Activated CD4-positive, alpha-beta T cell treated with anti-CD3 and anti-CD28 coated beads, Interleukin-2, amount 10 ng/mL, durations not matched to agents 7 days and 5 days (primary cell): ENCODE measurements around the gene LOX. TPM values are rescaled to one million over a fixed set of nuclear protein-coding genes. Genes with fewer than 3 reads are reported as not detected.

ENCODE experiments used
- CTCF ChIA-PET: fragments of 350-600 bp; sonication (Branson Sonifier 250); formaldehyde crosslinking; loops from one replicate; lab custom pipeline; 2021; ENCODE audit warnings: antibody characterized with exemption; lab: Charles Lee
- POLR2A ChIA-PET: fragments of 350-600 bp; sonication (Branson Sonifier 250); formaldehyde crosslinking; loops from one replicate; lab custom pipeline; 2021; ENCODE audit warnings: antibody characterized with exemption; lab: Charles Lee
- DNase-seq: peaks from one replicate; pipeline ENCODE4 v3.0.0-alpha.2; 2020
- H3K27ac Mint-ChIP-seq: one replicate; pipeline ENCODE4 v1.8.0; 2021; ENCODE audit warnings: mild to moderate bottlenecking, moderate library complexity, mixed read lengths
- H3K27me3 Mint-ChIP-seq: one replicate; pipeline ENCODE4 v1.8.0; 2021; ENCODE audit warnings: mixed read lengths
- H3K36me3 Mint-ChIP-seq: one replicate; pipeline ENCODE4 v1.8.0; 2021; ENCODE audit warnings: low read depth, mixed read lengths
- H3K4me1 Mint-ChIP-seq: one replicate; pipeline ENCODE4 v1.8.0; 2021; ENCODE audit warnings: mixed read lengths
- H3K4me3 Mint-ChIP-seq: one replicate; pipeline ENCODE4 v1.8.0; 2021; ENCODE audit warnings: mild to moderate bottlenecking, moderate library complexity, mixed read lengths
- H3K9me3 Mint-ChIP-seq: one replicate; pipeline ENCODE4 v1.8.0; 2021; ENCODE audit warnings: mixed read lengths
- total RNA-seq, 2 experiments: library from RNA; stranded (reverse); gene quantifications; one replicate each; pipeline ENCODE4 v1.2.3, GENCODE V29; 2021

LOX gene, protein sequence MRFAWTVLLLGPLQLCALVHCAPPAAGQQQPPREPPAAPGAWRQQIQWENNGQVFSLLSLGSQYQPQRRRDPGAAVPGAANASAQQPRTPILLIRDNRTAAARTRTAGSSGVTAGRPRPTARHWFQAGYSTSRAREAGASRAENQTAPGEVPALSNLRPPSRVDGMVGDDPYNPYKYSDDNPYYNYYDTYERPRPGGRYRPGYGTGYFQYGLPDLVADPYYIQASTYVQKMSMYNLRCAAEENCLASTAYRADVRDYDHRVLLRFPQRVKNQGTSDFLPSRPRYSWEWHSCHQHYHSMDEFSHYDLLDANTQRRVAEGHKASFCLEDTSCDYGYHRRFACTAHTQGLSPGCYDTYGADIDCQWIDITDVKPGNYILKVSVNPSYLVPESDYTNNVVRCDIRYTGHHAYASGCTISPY
- under 1 TPM; 0.04 to 0.10 TPM for total RNA-seq

DNA sequence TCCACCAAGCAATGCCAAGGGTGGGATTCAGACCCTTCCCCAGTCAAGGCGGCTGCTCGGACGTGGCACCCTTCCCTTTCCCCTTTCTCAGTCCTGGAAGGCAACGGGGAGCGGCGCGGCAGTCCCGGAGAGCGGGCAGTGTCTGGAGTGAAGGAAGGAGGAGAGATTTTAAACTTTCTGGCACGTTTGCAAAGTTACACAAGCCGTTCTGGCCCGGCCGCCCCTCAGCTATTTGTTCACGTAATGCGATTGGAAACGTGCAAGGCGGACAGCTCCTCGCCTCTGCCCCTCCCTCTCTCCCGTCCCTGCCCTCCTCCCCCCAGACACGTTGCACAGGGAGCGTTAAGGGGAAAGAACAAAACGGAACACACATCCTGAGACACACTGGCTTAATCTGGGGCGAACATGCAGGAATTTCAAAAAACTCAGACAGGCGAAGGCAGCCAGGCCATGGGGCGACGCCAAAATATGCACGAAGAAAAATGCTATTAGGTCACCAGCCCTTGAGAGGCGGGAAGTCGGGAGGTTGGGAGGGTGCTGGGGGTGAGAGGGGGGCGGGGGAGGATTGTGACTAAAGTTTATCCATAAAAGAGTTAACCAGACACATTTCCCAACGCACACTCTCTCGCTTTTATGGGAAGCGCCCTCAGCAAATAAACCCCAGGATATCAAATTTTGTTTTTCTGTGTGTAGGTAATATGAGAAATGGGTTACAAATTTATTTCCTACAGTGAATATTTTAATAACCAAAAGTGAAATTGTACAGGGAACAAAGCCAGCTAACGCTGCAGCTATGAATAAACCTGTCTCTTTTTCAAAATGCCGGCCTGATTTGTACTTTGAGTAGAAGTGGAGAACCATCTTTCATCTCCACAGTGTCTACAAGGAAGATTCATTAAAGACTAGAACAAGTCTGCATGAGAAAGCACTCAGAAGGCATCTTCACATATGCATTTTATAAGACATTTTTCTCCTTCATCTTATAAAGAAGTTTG, at the start of gene LOX:
Gene LOX (minus strand): TSS at position 144 of the 995 bp plus-strand sequence. CDS start 274 bp downstream, outside the sequence.
- peaks cover 73% of the 10 kb centered on the region for H3K27me3 Mint-ChIP-seq
- POLR2A ChIA-PET, result interaction anchor here (0.6 kb wide), 1 partner anchor 147 kb away, joined by 3 read pairs; no protein-coding TSS in a partner anchor
- H3K4me3 Mint-ChIP-seq, result peak within 1 kb of the TSS; percentile 52
- CTCF ChIA-PET, result no interaction called here
- H3K27ac Mint-ChIP-seq, result no peak within 1 kb of the TSS
- no peaks in the 10 kb centered on the region for H3K9me3 Mint-ChIP-seq
- H3K36me3 Mint-ChIP-seq, result no peaks in the 10 kb centered on the region
- no peak for DNase-seq
- peaks cover 16% of the 10 kb centered on the region for H3K4me1 Mint-ChIP-seq

DNA sequence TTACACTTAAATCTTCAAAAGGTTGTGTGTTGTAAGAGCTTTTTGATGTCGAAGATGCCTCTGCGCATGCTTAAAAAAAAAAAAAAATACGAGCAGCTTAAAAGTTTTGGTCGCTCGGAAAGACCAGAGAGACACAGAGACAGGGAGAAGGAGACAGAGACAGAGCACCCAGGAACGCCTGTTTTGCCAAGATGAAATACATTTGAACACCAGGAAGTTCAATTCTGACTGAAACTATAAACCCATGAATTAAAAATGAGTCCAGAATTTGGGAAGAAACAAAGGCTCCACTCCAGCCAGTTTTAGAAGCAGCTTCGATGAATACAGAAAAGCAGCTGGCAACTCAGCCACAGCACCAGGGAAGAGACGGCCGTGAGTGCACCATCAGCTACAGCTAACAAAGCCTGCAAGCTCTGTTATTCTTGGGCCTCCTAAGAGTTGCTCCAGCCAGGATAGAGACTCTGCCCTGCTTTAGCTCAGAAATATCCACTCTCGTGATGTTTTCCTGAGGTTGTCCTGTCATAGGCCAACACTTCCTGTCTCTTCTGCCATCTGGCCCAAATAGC, 48.8 kb upstream of the LOX start:
- POLR2A ChIA-PET, result no interaction called here
- no peaks in the 10 kb centered on the region for H3K4me1 Mint-ChIP-seq
- H3K4me3 Mint-ChIP-seq, result no peak overlapping the region
- no peaks in the 10 kb centered on the region for H3K27me3 Mint-ChIP-seq
- no peaks in the 10 kb centered on the region for H3K9me3 Mint-ChIP-seq
- no peak for DNase-seq
- no peaks in the 10 kb centered on the region for H3K36me3 Mint-ChIP-seq
- no peak overlapping the region for H3K27ac Mint-ChIP-seq
- CTCF ChIA-PET, result no interaction called here

DNA sequence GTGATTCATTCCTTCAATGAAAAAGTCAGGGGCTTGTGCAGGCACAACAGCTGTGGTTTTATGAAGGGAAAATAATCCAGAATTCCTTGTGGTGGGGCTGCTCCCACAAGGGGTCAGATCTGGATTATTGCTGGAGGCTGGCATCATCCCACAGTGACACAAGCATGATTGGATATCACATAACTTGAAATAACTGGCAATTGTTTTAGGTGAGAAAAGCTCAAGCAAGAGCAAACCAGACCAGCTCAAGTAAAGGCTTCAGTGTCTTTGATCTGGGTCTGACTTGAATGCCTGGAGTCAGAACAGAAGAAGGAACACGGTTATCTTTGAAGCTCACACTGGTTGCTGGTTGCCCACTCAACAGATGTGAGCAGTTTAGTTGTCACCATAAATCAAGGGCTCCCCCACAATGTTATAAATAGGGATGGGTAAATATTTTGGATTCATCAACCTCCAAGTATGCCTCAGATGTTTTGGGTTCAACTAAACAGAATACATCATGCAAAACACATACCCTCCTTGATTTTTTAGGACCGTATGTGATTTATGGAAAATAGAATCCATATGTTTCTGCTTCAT, 48.2 kb upstream of the LOX start:
- CTCF ChIA-PET, result no interaction called here
- Mint-ChIP-seq H3K27me3 (no peaks in the 10 kb centered on the region), H3K4me1 (no peaks in the 10 kb centered on the region), H3K36me3 (no peaks in the 10 kb centered on the region), H3K4me3 (no peak overlapping the region), H3K27ac (no peak overlapping the region), H3K9me3 (no peaks in the 10 kb centered on the region)
- POLR2A ChIA-PET, result no interaction called here
- no peak for DNase-seq

DNA sequence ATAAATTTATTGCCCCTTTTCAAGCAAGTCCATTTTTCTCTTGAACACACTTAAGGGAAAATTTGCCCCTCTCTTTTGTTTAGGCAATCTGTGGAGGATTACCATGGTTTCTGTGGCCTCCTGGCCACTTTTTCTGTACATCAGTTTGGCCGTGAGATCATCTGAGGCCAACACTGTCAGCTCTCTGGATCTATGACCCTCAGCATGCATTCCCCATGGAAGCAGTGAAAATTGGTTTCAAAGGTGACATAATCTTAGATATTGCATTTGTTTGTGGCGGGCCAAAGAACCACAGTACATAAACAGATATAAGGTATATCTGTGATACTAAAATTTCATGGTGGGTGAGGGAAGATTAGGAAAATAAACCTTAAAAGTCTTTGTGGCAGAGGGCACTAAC, 46.7 kb upstream of the LOX start:
- Mint-ChIP-seq H3K27me3 (no peaks in the 10 kb centered on the region), H3K4me3 (no peak overlapping the region), H3K4me1 (no peaks in the 10 kb centered on the region), H3K36me3 (no peaks in the 10 kb centered on the region), H3K27ac (no peak overlapping the region), H3K9me3 (no peaks in the 10 kb centered on the region)
- no peak for DNase-seq
- ChIA-PET POLR2A (no interaction called here), CTCF (no interaction called here)

DNA sequence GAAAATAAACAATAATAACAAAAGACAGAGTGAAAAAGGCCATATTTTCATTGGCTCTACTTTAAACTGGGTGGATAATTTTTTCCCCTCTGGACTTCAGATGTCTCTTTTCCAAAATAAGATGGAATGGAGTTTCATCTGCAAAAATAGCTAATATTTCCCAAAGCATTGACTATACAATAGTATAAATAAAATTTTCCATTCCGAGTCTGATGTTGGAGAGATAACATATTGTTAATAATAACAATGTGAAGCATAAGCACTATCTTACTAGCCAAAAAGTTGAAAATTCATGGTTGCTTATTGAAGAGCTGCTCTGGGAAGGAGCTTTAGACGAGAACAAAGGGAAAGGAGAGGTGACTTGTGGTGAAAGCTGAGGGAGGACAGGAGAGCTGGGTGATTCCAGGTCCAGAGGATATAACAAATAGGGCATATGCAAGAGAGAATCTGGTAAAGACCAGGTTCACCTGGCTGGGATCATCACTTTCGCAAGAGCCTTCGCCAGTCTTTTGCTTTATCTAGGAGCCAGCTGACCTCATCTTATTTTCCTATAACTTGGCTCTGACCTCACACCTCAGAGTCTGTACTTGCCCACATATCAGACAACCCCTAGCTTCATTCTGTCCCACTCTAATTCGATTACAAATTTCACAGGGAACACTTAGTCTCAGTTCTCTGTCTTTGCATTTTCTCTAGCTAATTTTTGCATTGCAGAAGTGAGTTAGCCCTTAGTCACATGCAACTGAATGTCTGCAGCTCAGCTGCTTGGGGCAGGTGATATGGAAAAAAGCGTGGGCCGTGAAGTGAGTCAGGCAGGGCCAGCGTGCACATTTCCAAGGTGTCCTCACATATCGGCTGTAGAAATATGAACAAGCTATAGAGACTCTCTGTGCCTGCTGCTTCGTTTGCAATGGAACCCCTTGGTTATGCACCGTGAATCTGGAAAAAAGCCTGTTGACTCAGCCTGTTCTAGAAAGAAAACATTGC, 43.7 kb upstream of the LOX start:
- Mint-ChIP-seq H3K9me3 (no peaks in the 10 kb centered on the region), H3K36me3 (no peaks in the 10 kb centered on the region), H3K27ac (no peak overlapping the region), H3K4me1 (no peaks in the 10 kb centered on the region), H3K27me3 (no peaks in the 10 kb centered on the region), H3K4me3 (no peak overlapping the region)
- ChIA-PET CTCF (interaction anchor here (1.0 kb wide), 1 partner anchor 26 kb away, joined by 3 read pairs; no protein-coding TSS in a partner anchor), POLR2A (no interaction called here)
- DNase-seq, result no peak

DNA sequence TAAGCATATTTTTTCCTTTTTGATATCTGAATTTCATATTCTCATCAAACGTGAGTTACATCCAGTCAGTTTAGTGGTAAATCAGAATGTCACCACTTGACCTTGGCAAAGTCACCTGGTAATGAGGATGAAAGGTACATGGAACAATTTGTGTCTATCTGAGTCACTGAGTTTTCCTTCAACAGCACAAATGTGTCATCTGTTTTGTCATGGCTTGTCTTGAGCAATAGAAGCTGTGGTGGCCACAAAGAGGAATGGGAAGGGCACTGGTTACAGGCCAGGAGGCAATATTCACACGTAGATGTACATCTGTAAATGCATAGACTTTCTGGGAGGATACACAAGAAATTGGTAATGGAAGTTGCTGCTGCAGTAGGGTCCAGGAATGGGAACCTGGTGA, 42.9 kb upstream of the LOX start:
- Mint-ChIP-seq H3K27ac (no peak overlapping the region), H3K4me1 (no peaks in the 10 kb centered on the region), H3K27me3 (no peaks in the 10 kb centered on the region), H3K36me3 (no peaks in the 10 kb centered on the region), H3K9me3 (no peaks in the 10 kb centered on the region), H3K4me3 (no peak overlapping the region)
- CTCF ChIA-PET, result interaction anchor here (1.0 kb wide), 1 partner anchor 26 kb away, joined by 3 read pairs; no protein-coding TSS in a partner anchor
- POLR2A ChIA-PET, result no interaction called here
- no peak for DNase-seq

DNA sequence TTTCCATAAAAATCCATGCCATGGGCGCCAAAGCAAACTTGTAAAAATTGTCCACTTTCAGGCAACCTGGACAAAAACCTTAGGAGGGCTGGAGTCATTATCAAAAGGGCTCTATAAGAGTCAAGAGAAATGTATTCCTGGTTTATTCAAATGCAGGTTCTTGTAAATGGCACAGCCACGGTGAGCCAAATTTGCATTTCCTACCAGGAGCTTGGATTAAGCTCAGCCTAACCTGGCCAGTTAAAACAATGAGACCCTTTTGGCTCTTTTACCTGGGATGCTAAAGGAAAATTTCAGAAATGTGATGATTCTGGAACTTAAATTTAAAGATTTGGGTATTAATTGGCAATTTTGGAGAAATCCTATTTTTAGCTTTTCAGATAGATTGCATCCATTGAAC, 42.4 kb upstream of the LOX start:
- ChIA-PET POLR2A (no interaction called here), CTCF (no interaction called here)
- Mint-ChIP-seq H3K27ac (no peak overlapping the region), H3K4me1 (no peaks in the 10 kb centered on the region), H3K9me3 (no peaks in the 10 kb centered on the region), H3K27me3 (no peaks in the 10 kb centered on the region), H3K36me3 (no peaks in the 10 kb centered on the region), H3K4me3 (no peak overlapping the region)
- DNase-seq, result no peak

DNA sequence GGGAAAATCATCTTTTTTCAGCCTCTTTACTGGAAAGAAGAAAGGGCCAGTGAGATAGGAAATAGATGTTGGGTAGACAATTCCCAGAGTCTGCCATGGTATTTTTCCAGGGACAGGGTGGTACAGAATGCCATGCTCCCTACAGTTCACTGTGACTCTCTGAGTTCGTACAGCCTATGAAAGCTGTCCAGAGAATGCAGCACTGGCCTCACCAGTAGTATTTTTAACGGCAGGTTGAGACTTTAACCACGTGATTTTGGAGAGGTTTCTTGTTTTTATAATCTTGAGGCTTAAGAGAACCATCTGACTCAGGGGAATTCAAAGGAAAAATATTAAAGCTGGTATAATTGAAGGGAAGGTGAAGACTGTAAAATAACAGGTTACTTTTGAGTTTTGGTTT, 41.1 kb upstream of the LOX start:
- no peak overlapping the region for H3K27ac Mint-ChIP-seq
- H3K36me3 Mint-ChIP-seq, result no peaks in the 10 kb centered on the region
- H3K9me3 Mint-ChIP-seq, result no peaks in the 10 kb centered on the region
- ChIA-PET CTCF (no interaction called here), POLR2A (no interaction called here)
- H3K27me3 Mint-ChIP-seq, result no peaks in the 10 kb centered on the region
- no peak overlapping the region for H3K4me3 Mint-ChIP-seq
- H3K4me1 Mint-ChIP-seq, result no peaks in the 10 kb centered on the region
- DNase-seq, result no peak

DNA sequence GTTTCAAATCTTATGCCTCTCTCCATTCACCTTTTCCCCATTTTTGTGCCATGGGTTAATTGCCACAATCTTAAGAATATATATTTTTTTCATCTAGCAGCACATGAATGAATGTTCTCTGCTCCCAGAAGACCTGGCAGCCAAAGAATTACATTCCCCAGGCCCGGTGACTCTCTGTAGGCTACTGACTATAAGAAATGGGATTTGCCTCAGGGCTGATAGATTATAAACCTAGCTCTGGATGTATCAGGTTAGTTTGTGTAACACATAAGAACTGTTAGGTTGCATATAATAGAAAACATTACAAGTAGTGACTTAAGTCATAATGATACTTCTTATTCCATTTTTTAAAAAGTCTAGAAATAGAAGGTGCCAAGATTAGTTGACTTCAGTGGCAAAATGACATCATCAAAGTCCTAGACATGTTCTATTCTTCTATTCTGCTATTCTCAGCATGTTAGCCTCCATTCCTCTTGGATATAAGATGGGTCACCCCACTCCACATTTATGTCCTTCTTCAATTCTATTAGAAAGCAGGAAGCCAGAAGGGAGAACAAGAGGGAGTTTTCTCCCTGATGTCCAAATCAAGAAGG, 40.4 kb upstream of the LOX start:
- Mint-ChIP-seq H3K4me3 (no peak overlapping the region), H3K27ac (no peak overlapping the region), H3K36me3 (no peaks in the 10 kb centered on the region), H3K4me1 (no peaks in the 10 kb centered on the region), H3K9me3 (no peaks in the 10 kb centered on the region), H3K27me3 (no peaks in the 10 kb centered on the region)
- ChIA-PET POLR2A (no interaction called here), CTCF (no interaction called here)
- no peak for DNase-seq

DNA sequence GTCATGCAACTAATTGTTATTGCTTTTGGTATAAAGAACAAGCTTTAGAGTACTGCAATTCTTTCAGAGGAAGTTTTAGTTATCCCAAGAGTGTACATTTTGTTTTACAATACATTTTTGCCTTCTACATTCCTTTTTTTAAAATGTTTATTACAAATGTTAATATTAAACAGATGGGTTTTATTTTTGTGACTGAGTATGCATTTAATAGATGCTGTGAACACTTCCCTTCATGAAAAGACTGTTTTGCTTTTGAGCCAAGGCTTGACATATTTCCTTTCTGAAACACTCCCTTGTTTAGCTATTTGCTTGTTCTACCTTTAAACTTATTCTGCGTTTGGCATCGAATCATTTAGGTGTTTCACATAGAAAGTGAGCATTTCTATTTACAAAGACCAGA, 36.4 kb upstream of the LOX start:
- Mint-ChIP-seq H3K36me3 (no peaks in the 10 kb centered on the region), H3K9me3 (no peaks in the 10 kb centered on the region), H3K4me1 (no peaks in the 10 kb centered on the region), H3K27me3 (no peaks in the 10 kb centered on the region), H3K4me3 (no peak overlapping the region), H3K27ac (no peak overlapping the region)
- ChIA-PET CTCF (no interaction called here), POLR2A (no interaction called here)
- no peak for DNase-seq

DNA sequence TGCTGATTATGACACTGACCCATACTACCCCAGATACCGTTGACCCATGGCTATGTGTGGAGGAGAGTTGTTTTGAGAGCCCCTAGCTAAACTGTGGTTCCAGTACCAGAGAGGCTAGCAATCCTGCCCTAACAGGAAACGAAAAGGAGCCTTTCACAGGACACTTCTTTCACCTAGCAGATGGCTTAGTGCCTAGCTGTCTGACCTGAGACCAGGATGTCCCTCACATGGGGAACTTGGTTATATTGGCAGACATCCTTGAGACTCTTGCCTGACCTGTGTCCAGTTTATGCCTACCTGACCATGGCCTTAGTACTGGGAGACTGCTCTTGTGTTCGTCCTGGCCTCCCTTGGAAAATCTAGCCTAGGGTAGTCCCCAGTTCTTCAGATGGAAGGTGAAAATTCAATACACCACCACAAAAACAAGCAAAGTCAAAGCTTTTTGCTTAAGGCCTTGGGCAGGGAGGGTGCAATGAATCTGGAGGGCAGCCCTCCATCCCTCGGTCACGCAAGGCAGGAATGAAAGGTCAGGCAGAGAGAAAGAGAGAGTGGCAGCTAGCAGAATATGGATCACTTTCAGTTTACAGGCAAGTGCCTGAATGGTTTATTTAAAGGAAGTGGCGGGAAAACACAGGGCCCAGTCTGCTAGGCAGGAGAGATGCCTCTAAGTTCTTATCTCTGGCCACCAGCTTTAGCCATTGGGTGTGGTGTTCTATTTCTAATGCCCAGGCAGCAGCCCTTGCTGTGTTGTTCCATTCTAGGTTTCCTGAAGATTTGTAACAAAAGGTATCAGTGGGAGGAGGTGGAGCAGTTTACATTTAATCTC, 34.9 kb upstream of the LOX start:
- Mint-ChIP-seq H3K36me3 (no peaks in the 10 kb centered on the region), H3K4me3 (no peak overlapping the region), H3K9me3 (no peaks in the 10 kb centered on the region), H3K27me3 (no peaks in the 10 kb centered on the region), H3K27ac (no peak overlapping the region), H3K4me1 (no peaks in the 10 kb centered on the region)
- ChIA-PET CTCF (no interaction called here), POLR2A (no interaction called here)
- no peak for DNase-seq
